ENCODE data around the gene MARK2. TPM values are rescaled to one million over a fixed set of nuclear protein-coding genes. Genes with fewer than 3 reads are reported as not detected.

The MARK2 gene
- total and polyA plus RNA-seq, 10 of the 15 experiments (the other 5 are each of a cell fraction or from before 2014, with no cell fraction given), result 0.19 to 29.5 (median 13.2) TPM

DNA sequence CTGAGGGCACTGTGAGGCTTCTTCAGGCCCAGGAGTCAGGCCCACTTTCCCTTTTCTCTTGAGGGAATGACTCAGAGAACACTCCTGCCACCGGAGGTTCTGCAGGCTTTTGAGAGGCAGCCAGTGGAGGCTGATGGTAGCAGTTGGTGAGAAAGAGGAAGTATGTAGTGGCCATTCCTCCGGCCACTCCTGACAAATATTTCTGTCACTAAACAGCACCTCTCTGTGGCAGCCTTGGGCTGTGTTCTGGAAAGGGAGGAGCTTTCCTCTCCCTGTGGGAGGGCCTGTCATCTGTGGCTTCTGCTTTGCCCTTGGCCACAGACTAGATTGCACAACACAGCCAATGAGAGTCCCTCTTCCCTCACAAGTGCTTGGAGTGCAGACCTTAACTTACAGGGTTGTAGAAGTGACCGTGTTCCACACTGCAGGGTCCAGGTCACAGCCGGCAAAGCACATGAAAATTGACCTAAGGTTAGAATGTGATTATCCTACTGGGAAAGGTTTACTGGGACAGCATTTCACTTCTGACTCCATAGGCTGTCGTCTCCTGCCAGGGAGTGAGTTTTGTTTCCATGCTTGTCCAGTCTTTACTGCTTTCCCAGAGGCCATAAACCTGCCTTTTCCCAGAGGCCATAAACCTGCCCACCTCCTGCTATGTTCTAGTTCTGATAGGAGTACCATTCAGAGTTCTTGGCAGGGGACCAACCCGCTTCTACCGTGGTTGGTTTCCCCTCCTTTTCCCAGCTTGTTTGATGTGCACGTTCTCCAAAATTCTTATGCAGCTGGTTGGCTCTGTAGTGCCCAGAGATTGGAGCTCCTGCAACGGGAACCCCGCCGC lies 33.3 kb downstream of the MARK2 start (continued):
- TF ChIP-seq, protein P1, sequence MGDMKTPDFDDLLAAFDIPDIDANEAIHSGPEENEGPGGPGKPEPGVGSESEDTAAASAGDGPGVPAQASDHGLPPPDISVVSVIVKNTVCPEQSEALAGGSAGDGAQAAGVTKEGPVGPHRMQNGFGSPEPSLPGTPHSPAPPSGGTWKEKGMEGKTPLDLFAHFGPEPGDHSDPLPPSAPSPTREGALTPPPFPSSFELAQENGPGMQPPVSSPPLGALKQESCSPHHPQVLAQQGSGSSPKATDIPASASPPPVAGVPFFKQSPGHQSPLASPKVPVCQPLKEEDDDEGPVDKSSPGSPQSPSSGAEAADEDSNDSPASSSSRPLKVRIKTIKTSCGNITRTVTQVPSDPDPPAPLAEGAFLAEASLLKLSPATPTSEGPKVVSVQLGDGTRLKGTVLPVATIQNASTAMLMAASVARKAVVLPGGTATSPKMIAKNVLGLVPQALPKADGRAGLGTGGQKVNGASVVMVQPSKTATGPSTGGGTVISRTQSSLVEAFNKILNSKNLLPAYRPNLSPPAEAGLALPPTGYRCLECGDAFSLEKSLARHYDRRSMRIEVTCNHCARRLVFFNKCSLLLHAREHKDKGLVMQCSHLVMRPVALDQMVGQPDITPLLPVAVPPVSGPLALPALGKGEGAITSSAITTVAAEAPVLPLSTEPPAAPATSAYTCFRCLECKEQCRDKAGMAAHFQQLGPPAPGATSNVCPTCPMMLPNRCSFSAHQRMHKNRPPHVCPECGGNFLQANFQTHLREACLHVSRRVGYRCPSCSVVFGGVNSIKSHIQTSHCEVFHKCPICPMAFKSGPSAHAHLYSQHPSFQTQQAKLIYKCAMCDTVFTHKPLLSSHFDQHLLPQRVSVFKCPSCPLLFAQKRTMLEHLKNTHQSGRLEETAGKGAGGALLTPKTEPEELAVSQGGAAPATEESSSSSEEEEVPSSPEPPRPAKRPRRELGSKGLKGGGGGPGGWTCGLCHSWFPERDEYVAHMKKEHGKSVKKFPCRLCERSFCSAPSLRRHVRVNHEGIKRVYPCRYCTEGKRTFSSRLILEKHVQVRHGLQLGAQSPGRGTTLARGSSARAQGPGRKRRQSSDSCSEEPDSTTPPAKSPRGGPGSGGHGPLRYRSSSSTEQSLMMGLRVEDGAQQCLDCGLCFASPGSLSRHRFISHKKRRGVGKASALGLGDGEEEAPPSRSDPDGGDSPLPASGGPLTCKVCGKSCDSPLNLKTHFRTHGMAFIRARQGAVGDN (IDR thresholded peaks at IDR 0.05), result no peak
- TF ChIP-seq STAT3 (IDR thresholded peaks at IDR 0.05; ENCODE audit: low read depth, low read length) (no peak), CBFB (IDR thresholded peaks at IDR 0.05; ENCODE audit: low read depth) (no peak), GABPA (IDR thresholded peaks at IDR 0.05; ENCODE audit: low read depth) (no peak), NFIC (IDR thresholded peaks at IDR 0.05; ENCODE audit: low read depth, low read length) (no peak), TAF1 (IDR thresholded peaks at IDR 0.05; ENCODE audit: borderline replicate concordance, low read depth, low read length) (no peak), PAX5 (IDR thresholded peaks at IDR 0.05; ENCODE audit: borderline replicate concordance, low read depth, low read length) (no peak), NR2C2 (IDR thresholded peaks at IDR 0.05; ENCODE audit: borderline replicate concordance, control insufficient read depth, insufficient read length, low read depth) (no peak), FOXM1 (IDR thresholded peaks at IDR 0.05; ENCODE audit: low read depth, low read length) (no peak), SIN3A (IDR thresholded peaks at IDR 0.05; ENCODE audit: low read depth, low read length) (0 out of 2 replicates have a peak, but pooled peaks have one; percentile 57), FOS (IDR thresholded peaks at IDR 0.05; ENCODE audit: borderline replicate concordance, extremely low read depth, insufficient read length) (no peak), YY1 (IDR thresholded peaks at IDR 0.05; ENCODE audit: low read depth, low read length) (peak; percentile 82), NFYB (IDR thresholded peaks at IDR 0.05; ENCODE audit: insufficient read depth, low read depth, low read length) (no peak), POLR2AphosphoS2 (IDR thresholded peaks at IDR 0.05; ENCODE audit: low read depth, low read length) (no peak), POLR2AphosphoS5 (IDR thresholded peaks at IDR 0.05; ENCODE audit: low read length) (no peak), NFYA (IDR thresholded peaks at IDR 0.05; ENCODE audit: borderline replicate concordance, low read depth, low read length) (no peak), NR2F1 (conservative IDR thresholded peaks at IDR 0.05) (no peak), BMI1 (IDR thresholded peaks at IDR 0.05; ENCODE audit: borderline replicate concordance) (no peak), IKZF2 (IDR thresholded peaks at IDR 0.05) (peak; percentile 68 to 73; a peak in 3 of 4 replicates)
- TF ChIP-seq, protein P2, sequence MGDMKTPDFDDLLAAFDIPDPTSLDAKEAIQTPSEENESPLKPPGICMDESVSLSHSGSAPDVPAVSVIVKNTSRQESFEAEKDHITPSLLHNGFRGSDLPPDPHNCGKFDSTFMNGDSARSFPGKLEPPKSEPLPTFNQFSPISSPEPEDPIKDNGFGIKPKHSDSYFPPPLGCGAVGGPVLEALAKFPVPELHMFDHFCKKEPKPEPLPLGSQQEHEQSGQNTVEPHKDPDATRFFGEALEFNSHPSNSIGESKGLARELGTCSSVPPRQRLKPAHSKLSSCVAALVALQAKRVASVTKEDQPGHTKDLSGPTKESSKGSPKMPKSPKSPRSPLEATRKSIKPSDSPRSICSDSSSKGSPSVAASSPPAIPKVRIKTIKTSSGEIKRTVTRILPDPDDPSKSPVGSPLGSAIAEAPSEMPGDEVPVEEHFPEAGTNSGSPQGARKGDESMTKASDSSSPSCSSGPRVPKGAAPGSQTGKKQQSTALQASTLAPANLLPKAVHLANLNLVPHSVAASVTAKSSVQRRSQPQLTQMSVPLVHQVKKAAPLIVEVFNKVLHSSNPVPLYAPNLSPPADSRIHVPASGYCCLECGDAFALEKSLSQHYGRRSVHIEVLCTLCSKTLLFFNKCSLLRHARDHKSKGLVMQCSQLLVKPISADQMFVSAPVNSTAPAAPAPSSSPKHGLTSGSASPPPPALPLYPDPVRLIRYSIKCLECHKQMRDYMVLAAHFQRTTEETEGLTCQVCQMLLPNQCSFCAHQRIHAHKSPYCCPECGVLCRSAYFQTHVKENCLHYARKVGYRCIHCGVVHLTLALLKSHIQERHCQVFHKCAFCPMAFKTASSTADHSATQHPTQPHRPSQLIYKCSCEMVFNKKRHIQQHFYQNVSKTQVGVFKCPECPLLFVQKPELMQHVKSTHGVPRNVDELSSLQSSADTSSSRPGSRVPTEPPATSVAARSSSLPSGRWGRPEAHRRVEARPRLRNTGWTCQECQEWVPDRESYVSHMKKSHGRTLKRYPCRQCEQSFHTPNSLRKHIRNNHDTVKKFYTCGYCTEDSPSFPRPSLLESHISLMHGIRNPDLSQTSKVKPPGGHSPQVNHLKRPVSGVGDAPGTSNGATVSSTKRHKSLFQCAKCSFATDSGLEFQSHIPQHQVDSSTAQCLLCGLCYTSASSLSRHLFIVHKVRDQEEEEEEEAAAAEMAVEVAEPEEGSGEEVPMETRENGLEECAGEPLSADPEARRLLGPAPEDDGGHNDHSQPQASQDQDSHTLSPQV (IDR thresholded peaks at IDR 0.05), result no peak
- TF ChIP-seq, protein P3, sequence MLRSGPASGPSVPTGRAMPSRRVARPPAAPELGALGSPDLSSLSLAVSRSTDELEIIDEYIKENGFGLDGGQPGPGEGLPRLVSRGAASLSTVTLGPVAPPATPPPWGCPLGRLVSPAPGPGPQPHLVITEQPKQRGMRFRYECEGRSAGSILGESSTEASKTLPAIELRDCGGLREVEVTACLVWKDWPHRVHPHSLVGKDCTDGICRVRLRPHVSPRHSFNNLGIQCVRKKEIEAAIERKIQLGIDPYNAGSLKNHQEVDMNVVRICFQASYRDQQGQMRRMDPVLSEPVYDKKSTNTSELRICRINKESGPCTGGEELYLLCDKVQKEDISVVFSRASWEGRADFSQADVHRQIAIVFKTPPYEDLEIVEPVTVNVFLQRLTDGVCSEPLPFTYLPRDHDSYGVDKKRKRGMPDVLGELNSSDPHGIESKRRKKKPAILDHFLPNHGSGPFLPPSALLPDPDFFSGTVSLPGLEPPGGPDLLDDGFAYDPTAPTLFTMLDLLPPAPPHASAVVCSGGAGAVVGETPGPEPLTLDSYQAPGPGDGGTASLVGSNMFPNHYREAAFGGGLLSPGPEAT (IDR thresholded peaks at IDR 0.05; ENCODE audit: low read depth), result peak; percentile 58; the same call in 1 of the 2 replicates

All from GM12878 (cell line).